NCI-H1930 (cell line): ENCODE data around the gene STON1.
"Not testable (repeated sequence)": the region's sequence is repeated elsewhere in the genome, so short reads cannot be mapped to it uniquely, and the experiment has no call there.

ENCODE experiments used
- DNase-seq, 2 experiments: peaks; one replicate each; lab custom pipeline; 2025; lab: John Stamatoyannopoulos, UW

The STON1 gene

DNA sequence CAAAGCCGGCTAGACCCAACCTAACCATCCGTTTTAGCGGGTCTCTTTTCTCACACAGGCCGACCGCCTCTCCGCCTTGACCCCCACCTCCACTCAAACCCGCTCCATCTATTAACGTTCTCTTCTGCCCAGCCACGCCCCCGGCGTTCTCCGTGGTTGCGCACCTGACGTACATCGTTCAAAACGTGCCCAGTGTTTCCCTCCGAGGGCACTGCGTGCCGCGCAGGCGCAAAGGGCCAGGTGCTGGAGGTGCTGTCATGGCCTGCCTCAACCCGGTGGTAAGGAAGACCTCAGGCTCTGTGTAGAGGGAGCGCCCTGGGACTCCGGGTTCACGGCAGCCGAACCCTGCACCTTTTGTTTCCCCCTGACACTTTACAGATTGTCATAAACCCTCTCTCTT is 87.7 kb downstream of the STON1 start, which contains the start of gene GTF2A1L:
TSS of gene GTF2A1L (plus strand) at position 239 of the 400 bp plus-strand sequence. CDS start at position 258, 19 bp downstream.
- peak in 1 of 2 experiments; percentile 12 for DNase-seq

DNA sequence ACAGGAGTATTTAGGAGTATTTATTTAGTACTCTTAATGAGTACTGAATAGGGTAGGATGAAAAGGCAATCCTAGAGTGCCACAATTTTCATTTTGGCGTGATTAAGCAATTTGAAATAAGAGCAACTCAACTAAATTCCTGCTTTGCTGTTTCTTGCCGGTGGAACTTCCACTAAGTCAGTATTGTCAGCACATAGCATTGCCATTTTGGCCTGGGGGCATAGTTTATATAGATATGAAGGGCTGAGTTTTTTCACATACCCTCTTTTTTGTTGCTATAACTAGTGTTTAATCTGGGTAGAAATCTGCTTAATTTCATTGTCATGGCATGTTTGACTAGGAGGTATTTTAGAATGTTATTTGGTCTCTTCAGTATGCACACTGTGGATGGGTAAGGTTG is 89.6 kb downstream of the STON1 start:
- DNase-seq = no peak

DNA sequence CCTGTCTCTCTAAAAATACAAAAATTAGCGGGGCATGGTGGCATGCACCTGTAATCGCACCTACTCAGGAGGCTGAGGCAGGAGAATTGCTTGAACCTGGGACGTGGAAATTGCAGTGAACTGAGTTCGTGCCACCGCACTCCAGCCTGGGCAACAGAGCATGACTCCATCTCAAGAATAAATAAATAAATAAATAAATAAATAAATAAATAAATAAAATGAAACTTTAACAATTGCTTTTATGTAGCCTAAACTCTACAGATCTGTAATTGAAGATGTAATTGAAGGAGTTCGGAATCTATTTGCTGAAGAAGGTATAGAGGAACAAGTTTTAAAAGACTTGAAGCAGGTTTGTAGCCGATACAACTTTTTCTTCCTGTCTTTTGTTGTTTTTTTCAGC is 90.7 kb downstream of the STON1 start:
- no peak for DNase-seq

DNA sequence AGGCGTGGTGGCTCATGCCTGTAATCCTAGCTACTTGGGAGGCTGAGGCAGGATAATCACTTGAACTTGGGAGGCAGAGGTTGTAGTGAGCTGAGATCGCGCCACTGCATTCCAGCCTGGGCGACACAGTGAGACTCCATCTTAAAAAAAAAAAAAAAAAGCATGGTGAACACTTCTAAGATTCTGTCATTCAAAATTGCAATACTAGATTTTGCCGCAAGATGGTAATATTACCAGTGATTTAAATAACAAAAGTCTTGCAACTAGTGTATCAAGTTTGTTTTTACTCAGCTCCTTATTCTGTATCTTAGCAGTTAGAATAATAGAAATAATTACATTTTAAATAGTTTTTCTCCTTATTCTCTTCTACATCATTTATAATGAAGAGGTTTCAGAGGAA is 92.7 kb downstream of the STON1 start:
- DNase-seq = not testable (repeated sequence)

DNA sequence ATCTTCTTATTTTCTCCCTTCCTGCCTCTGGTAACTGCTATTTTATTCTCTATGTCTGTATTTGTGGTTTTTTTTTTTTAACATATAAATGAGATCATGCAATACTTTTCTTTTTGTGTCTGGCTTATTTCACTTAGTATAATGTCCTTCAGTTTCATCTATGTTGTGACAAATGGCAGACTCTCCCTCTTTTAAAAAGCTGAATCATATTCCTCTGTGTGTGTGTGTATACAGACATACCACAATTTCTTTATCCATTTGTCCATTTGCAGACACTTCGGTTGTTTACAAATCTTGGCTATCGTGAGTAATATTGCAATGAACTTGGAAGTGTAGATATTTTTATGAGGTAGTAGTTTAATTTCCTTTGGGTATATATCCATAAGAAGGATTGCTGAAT is 94.7 kb downstream of the STON1 start:
- DNase-seq = no peak

DNA sequence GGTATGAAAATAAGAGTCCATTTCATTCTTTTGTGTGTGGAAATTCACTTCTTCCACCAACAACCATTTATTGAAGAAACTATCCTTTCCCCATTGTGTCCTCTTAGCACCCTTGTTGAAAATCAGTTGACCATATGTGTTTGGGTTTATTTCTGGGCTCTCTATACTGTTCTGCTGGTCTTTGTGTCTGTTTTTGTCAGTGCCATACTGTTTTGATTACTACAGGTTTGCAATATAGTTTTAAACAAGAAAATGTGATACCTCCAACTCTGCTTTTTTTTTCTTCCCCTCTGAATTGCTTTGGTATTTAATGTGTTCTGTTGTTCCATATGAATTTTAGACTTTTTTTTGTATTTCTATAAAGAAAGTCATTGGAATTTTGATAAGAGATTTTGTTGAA is 96.1 kb downstream of the STON1 start:
- DNase-seq = no peak

DNA sequence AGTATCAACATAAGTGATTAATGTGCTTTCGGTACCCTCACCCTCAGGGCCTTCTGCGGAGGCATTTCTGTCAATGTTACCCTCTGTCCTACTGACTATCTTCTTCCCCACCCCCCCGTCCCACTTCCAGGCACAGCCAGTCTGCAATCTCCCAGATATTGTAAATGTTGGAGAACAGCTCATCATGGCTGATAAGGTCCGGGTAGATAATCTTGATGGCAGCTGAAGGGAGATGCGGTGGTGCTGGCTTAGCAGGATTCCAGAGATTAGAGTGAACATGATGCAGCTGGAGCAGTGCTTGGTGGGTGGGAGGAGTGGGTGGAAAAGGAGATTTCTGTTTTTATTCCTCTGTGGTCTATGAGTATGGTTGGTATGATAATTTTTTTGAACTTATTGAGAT is 103.2 kb downstream of the STON1 start:
- DNase-seq = no peak

DNA sequence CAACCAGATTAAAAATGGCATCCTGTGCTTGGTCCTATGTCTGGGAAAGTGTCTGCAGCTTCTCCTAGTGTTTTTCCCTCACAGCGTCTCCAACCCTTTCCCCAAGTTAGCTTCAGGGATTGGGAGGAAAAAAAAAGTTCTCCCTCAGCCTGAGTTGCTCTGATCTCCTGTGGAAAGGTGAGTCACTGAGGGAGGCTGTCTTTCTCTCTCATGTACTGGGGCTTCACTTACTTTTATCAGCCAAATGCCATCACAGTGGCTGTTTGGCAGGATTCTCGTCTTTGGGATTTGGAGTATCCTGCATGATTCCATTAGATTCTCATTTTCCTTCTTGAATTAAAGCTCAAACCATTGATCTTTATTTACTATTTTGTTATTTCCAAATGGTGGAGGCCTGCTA is 105.8 kb downstream of the STON1 start:
- no peak for DNase-seq

DNA sequence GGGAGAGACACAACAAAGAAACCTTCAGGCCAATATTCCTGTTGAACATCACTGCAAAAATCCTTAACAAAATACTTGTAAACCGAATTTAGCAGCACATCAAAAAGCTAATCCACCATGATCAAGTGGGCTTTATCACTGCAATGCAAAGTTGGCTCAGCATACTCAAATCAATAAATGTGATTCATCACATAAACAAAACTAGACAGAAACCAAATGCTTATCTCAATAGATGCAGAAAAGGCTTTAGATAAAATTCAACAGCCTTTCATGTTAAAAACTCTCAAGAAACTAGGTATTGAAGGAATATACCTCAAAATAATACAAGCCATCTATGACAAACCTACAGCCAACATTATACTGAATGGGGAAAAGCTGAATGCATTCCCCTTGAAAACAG is 108.3 kb downstream of the STON1 start:
- DNase-seq = no peak
